Measurements from ENCODE around the gene RELA.

RELA gene

DNA sequence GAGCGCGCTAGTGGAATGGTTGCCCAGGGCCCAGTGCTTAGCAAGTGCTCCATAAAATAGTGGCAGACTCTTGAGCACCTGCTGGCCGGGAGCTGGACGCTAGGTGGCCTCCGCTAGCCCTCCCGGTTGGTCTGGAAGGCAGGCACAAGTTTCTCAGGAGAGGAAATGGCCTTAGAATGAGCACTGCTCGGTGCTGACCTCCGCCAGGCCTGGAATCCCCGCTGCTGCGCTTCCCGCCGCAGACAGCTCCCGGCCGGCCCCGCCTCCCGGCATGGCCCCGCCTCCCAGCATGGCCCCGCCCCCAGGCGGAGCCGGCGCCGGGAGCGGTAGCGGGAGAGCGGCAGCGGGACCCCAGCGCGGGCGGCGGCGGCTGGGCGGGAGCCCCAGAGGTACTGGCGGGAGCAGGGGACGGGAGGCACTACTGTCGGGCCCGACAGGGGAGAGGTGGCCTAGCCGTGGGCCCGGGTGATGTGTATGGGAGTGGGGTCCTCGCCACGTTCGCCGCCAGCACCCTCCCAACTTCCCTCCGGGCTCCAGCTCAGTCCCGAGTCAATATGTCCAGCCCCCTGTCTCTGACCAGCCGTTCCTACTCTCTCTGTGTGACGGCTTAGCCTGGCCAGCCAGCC, 24.8 kb downstream of the RELA start, which contains the start of gene SIPA1:
Gene SIPA1 (plus strand): TSS at position 308 of the 626 bp plus-strand sequence. CDS start 2,821 bp downstream, outside the sequence.
- H3K27ac ChIP-seq: peak within 1 kb of the TSS; percentile 64; the same call in 1 of the 2 replicates
- DNase-seq (ENCODE audit: low read depth, low spot score): no peak
- TF ChIP-seq FOXP2 (optimal IDR thresholded peaks at IDR 0.05; ENCODE audit: control extremely low read depth, extremely low read length, insufficient read depth) (no peak), POLR2AphosphoS5 (IDR thresholded peaks at IDR 0.05; ENCODE audit: borderline replicate concordance, low read depth, low read length) (no peak; the same call in 1 of the 2 replicates), EZH2 (IDR thresholded peaks at IDR 0.05) (no peak)
- peaks cover 8% of the 10 kb centered on the region; the same call in 1 of the 2 replicates for H3K36me3 ChIP-seq (ENCODE audit: insufficient read depth, low read length)
- peak within 1 kb of the TSS; percentile 95 for H3K4me3 ChIP-seq
- H3K9ac ChIP-seq (ENCODE audit: insufficient read length): peak within 1 kb of the TSS; percentile 75
- no peaks in the 10 kb centered on the region for H3K9me3 ChIP-seq (ENCODE audit: low read depth, low read length)

DNA sequence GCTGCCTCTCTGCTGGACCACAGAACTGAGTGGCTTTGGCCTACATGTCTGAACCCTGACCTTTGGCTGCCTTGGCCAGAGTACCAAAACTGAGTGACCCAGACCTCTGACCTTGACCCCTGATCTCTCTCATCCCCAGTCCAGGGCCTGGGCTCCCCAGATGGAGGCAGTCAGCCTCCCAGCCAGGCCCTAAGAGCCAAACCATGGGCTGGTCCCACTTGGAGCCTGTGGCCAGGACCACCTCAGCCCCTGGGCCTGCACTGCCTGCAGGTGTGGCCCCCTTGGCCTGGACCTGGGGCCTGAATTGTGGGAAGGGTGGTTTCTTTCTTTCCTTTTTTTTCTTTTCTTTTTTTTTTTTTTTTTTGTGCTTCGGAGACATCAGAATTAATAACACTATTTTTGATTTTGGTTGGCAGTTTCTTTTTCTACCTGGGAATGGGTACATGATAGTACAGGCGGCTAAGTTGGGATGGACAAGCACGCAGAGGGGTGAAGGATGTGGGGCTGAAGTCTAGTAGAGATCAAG, 25.6 kb downstream of the RELA start:
- Histone ChIP-seq H3K4me3 (no peak overlapping the region), H3K9me3 (ENCODE audit: low read depth, low read length) (no peaks in the 10 kb centered on the region), H3K27ac (no peak overlapping the region), H3K9ac (ENCODE audit: insufficient read length) (no peak overlapping the region), H3K36me3 (ENCODE audit: insufficient read depth, low read length) (peaks cover 8% of the 10 kb centered on the region; the same call in 1 of the 2 replicates)
- TF ChIP-seq POLR2AphosphoS5 (IDR thresholded peaks at IDR 0.05; ENCODE audit: borderline replicate concordance, low read depth, low read length): no peak
- TF ChIP-seq EZH2 (IDR thresholded peaks at IDR 0.05): no peak
- TF ChIP-seq FOXP2 (optimal IDR thresholded peaks at IDR 0.05; ENCODE audit: control extremely low read depth, extremely low read length, insufficient read depth): no peak
- DNase-seq (ENCODE audit: low read depth, low spot score): no peak

DNA sequence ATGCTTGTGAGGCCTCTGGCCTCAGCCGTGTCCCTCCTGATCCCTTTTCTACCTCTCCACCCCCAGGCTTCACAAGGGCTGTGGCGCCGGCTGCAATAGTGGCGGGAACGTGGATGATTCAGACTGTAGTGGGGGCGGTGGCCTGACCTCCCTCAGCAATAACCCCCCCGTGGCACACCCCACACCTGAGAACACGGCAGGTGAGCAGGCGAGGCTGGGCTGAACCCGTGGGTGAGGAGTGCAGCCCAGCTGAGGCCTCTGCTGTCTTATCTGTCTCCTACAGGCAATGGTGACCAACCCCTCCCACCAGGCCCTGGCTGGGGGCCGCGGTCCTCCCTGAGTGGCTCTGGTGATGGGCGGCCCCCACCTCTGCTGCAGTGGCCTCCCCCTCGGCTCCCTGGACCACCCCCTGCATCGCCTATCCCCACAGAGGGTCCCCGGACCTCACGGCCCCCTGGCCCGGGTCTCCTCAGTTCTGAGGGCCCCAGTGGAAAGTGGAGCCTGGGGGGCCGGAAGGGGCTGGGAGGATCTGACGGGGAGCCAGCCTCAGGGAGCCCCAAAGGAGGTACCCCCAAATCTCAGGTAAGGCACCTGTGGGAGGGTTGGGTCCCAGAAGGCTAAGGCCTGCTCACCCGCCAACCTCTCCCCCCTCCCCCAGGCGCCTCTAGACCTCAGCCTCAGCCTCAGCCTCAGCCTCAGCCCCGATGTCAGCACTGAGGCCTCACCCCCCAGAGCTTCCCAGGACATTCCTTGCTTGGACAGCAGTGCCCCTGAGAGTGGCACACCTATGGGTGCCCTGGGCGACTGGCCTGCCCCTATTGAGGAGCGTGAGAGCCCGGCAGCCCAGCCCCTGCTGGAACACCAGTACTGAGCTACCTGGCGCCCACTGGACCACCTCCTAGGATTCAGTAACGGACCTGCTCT, 26.3 kb downstream of the RELA start:
- Histone ChIP-seq H3K9ac (ENCODE audit: insufficient read length) (no peak overlapping the region), H3K36me3 (ENCODE audit: insufficient read depth, low read length) (peaks cover 8% of the 10 kb centered on the region; the same call in 1 of the 2 replicates), H3K9me3 (ENCODE audit: low read depth, low read length) (no peaks in the 10 kb centered on the region), H3K4me3 (no peak overlapping the region), H3K27ac (no peak overlapping the region)
- TF ChIP-seq POLR2AphosphoS5 (IDR thresholded peaks at IDR 0.05; ENCODE audit: borderline replicate concordance, low read depth, low read length) (no peak), EZH2 (IDR thresholded peaks at IDR 0.05) (no peak), FOXP2 (optimal IDR thresholded peaks at IDR 0.05; ENCODE audit: control extremely low read depth, extremely low read length, insufficient read depth) (no peak)
- no peak for DNase-seq (ENCODE audit: low read depth, low spot score)

DNA sequence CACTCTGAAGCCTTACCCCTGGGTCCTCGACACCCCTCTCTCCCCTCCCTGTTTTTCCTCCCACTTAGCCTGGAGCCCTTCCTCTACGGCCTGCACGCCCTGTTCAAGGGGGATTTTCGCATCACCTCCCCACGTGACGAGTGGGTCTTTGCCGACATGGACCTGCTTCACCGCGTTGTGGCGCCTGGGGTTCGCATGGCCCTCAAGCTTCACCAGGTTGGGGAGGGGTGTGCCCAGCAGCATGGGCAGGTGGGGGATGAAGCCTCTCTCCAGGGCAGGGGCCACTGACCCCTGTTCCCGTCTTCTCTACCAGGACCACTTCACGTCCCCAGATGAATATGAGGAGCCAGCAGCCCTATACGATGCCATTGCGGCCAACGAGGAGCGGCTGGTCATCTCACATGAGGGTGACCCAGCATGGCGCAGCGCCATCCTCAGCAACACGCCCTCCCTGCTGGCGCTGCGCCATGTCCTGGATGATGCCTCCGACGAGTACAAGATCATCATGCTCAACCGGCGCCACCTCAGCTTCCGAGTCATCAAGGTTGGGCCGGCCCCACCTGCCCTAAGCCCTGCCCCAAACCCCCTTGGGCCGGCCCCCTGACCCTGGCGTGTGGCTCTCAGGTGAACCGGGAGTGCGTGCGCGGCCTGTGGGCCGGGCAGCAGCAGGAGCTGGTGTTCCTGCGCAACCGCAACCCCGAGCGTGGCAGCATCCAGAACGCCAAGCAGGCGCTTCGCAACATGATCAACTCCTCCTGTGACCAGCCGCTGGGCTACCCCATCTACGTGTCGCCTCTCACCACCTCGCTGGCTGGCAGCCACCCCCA, 27.6 kb downstream of the RELA start:
- no peak overlapping the region for H3K27ac ChIP-seq
- peaks cover 12% of the 10 kb centered on the region; the same call in 1 of the 2 replicates for H3K36me3 ChIP-seq (ENCODE audit: insufficient read depth, low read length)
- H3K9me3 ChIP-seq (ENCODE audit: low read depth, low read length): no peaks in the 10 kb centered on the region
- no peak overlapping the region for H3K9ac ChIP-seq (ENCODE audit: insufficient read length)
- DNase-seq (ENCODE audit: low read depth, low spot score): no peak
- no peak overlapping the region for H3K4me3 ChIP-seq
- TF ChIP-seq FOXP2 (optimal IDR thresholded peaks at IDR 0.05; ENCODE audit: control extremely low read depth, extremely low read length, insufficient read depth) (no peak), EZH2 (IDR thresholded peaks at IDR 0.05) (no peak), POLR2AphosphoS5 (IDR thresholded peaks at IDR 0.05; ENCODE audit: borderline replicate concordance, low read depth, low read length) (no peak)

DNA sequence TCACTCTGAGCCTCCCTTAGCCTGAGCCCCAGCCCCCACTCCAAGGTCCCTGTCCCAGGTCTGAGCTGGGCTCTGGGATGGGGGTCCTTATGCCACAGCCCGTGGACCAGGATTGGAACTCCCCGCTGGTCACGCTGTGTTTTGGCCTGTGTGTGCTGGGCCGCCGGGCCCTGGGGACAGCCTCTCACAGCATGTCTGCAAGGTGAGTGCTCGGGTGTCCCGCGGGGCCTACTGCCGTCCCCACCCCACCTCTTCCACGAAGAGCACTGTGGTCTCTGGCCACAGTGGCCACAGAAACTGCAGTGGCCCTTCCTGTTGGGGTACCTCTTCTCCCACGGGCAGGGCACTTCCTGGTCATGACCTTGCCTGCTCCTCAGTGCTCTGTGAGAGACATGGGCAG, 28.3 kb downstream of the RELA start:
- no peak for DNase-seq (ENCODE audit: low read depth, low spot score)
- Histone ChIP-seq H3K9ac (ENCODE audit: insufficient read length) (no peak overlapping the region), H3K27ac (no peak overlapping the region), H3K36me3 (ENCODE audit: insufficient read depth, low read length) (peaks cover 19% of the 10 kb centered on the region; the same call in 1 of the 2 replicates), H3K4me3 (no peak overlapping the region), H3K9me3 (ENCODE audit: low read depth, low read length) (no peaks in the 10 kb centered on the region)
- TF ChIP-seq POLR2AphosphoS5 (IDR thresholded peaks at IDR 0.05; ENCODE audit: borderline replicate concordance, low read depth, low read length) (no peak), FOXP2 (optimal IDR thresholded peaks at IDR 0.05; ENCODE audit: control extremely low read depth, extremely low read length, insufficient read depth) (no peak), EZH2 (IDR thresholded peaks at IDR 0.05) (no peak)

DNA sequence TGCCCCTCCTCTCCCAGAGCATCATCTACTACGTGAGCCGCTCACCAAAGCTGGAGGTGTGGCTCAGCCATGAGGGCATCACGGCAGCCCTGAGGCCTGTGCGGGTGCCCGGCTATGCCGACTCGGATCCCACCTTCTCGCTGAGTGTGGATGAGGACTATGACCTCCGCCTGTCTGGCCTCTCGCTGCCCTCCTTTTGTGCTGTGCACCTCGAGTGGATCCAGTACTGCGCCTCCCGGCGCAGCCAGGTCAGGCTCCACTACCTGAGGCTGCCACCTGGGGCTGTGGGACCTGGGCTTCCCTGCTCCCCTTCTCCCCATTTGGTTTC, 28.6 kb downstream of the RELA start:
- Histone ChIP-seq H3K4me3 (no peak overlapping the region), H3K36me3 (ENCODE audit: insufficient read depth, low read length) (peaks cover 23% of the 10 kb centered on the region; the same call in 1 of the 2 replicates), H3K9me3 (ENCODE audit: low read depth, low read length) (no peaks in the 10 kb centered on the region), H3K9ac (ENCODE audit: insufficient read length) (no peak overlapping the region), H3K27ac (no peak overlapping the region)
- DNase-seq (ENCODE audit: low read depth, low spot score): no peak
- TF ChIP-seq EZH2 (IDR thresholded peaks at IDR 0.05) (no peak), FOXP2 (optimal IDR thresholded peaks at IDR 0.05; ENCODE audit: control extremely low read depth, extremely low read length, insufficient read depth) (no peak), POLR2AphosphoS5 (IDR thresholded peaks at IDR 0.05; ENCODE audit: borderline replicate concordance, low read depth, low read length) (no peak)

DNA sequence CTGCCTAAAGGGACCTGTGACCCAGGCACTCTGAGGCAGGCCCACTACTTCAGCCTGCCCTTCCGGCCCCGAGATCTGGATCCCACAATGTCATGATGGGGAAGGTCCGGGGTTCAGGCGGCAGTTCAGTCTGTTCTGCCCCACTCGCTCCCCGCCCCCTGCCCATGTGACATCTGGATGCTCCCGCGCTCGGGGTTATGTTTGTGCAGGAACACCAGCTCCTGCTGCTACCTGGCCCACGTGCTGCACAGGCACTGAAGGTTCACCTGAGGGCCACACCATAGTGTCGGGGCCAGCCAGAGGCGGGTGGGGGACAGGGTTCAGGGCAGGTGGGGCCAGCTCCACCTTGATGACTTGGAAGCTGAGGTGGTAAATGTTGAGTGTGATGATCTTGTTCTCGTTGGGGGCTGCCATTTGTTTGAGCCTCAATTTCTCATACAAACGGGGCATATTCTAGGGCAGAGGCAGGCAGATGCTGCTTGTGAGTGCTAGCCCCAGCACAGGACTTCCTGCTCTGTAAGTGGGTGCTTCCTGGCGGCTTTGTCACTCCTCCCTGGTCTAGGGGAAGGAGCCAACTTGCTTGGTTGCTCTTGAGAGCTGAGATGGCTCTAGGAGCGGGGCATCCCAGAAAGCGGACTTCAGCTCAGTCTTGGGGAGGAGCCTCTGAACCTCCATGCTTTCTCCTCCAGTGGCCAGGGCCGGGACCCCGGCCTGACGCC, 29.2 kb downstream of the RELA start:
- Histone ChIP-seq H3K9ac (ENCODE audit: insufficient read length) (no peak overlapping the region), H3K27ac (no peak overlapping the region), H3K36me3 (ENCODE audit: insufficient read depth, low read length) (peaks cover 28% of the 10 kb centered on the region; the same call in 1 of the 2 replicates), H3K4me3 (no peak overlapping the region), H3K9me3 (ENCODE audit: low read depth, low read length) (no peaks in the 10 kb centered on the region)
- TF ChIP-seq POLR2AphosphoS5 (IDR thresholded peaks at IDR 0.05; ENCODE audit: borderline replicate concordance, low read depth, low read length) (no peak), FOXP2 (optimal IDR thresholded peaks at IDR 0.05; ENCODE audit: control extremely low read depth, extremely low read length, insufficient read depth) (no peak), EZH2 (IDR thresholded peaks at IDR 0.05) (no peak)
- DNase-seq (ENCODE audit: low read depth, low spot score): no peak

All from SK-N-MC (cell line).